Panc1 (cell line): ENCODE measurements around the gene UIMC1.

Source experiments
- POLR2AphosphoS5 ChIP-seq: IDR thresholded peaks from 2 replicates; pipeline ENCODE4 v1.6.1; 2012; ENCODE audit warnings: mild to moderate bottlenecking, low read depth, low read length, moderate library complexity
- REST ChIP-seq, 2 experiments: IDR thresholded peaks; 2 replicates each; pipeline ENCODE4 v1.6.1; 2011 to 2012; ENCODE audit warnings: low read depth in 2 of 2, control low read depth in 1 of 2, low read length in 1 of 2, mild to moderate bottlenecking in 1 of 2, moderate library complexity in 1 of 2; ENCODE audit not compliant: insufficient read depth in 1 of 2
- TF ChIP-seq, protein P1 (sequence below): fragments of 450-650 bp; IDR thresholded peaks from 2 replicates; pipeline ENCODE4 v1.5.1; 2017; ENCODE audit warnings: mild to moderate bottlenecking

DNA sequence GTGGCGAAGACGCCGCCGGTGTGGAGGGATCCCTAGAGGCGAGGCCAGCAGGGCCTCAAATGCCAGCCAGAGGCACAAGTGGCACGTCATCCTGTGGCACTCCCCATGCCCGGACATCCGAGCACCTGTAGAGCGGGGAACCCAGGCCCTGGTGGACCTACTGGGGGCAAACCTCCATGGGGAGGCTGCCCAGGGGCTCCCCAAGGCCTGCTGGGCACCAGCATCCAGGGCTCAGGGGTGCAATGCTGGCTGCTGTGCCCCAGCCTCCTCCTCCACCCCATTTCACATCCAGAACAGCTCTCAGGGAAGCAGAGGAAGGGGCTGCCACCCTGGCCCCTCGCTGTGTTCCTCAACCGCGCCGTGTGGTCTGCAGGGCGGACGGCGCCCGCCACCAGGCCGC lies 151.0 kb downstream of the UIMC1 start:
- TF ChIP-seq, protein P1, sequence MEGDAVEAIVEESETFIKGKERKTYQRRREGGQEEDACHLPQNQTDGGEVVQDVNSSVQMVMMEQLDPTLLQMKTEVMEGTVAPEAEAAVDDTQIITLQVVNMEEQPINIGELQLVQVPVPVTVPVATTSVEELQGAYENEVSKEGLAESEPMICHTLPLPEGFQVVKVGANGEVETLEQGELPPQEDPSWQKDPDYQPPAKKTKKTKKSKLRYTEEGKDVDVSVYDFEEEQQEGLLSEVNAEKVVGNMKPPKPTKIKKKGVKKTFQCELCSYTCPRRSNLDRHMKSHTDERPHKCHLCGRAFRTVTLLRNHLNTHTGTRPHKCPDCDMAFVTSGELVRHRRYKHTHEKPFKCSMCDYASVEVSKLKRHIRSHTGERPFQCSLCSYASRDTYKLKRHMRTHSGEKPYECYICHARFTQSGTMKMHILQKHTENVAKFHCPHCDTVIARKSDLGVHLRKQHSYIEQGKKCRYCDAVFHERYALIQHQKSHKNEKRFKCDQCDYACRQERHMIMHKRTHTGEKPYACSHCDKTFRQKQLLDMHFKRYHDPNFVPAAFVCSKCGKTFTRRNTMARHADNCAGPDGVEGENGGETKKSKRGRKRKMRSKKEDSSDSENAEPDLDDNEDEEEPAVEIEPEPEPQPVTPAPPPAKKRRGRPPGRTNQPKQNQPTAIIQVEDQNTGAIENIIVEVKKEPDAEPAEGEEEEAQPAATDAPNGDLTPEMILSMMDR: no peak
- TF ChIP-seq POLR2AphosphoS5 (no peak), REST (IDR thresholded peaks at IDR 0.05; ENCODE audit: insufficient read depth in 1 of 2, low read depth in 2 of 2, low read length in 1 of 2) (no peak)
